Suprapubic skin (tissue), 4 donors: ENCODE results near the gene TAPT1. TPM values are rescaled to one million over a fixed set of nuclear protein-coding genes. Genes with fewer than 3 reads are reported as not detected.

Source experiments
- DNase-seq, 2 donors: peaks; one replicate each; pipeline ENCODE4 v3.0.0-alpha.2; 2019; ENCODE audit warnings: low spot score in 2 of 2
- H3K27ac ChIP-seq: fragments of 200-600 bp; sonication (generic); one replicate; pipeline ENCODE4 v1.5.1; 2019
- H3K27me3 ChIP-seq: fragments of 200-600 bp; sonication (generic); one replicate; pipeline ENCODE4 v1.5.1; 2019
- H3K36me3 ChIP-seq: fragments of 200-600 bp; sonication (generic); one replicate; pipeline ENCODE4 v1.5.1; 2019
- H3K4me1 ChIP-seq: fragments of 200-600 bp; sonication (generic); one replicate; pipeline ENCODE4 v1.5.1; 2019
- H3K4me3 ChIP-seq: fragments of 200-600 bp; sonication (generic); one replicate; pipeline ENCODE4 v1.5.1; 2019; ENCODE audit warnings: mild to moderate bottlenecking
- H3K9me3 ChIP-seq: fragments of 200-600 bp; sonication (generic); one replicate; pipeline ENCODE4 v1.5.1; 2019
- EP300 ChIP-seq: sonication (generic); formaldehyde crosslinking; IDR thresholded peaks from one replicate; pipeline ENCODE4 v1.6.1; 2017; ENCODE audit warnings: antibody characterized with exemption
- POLR2A ChIP-seq, 2 donors: fragments of 450-650 bp; IDR thresholded peaks; one replicate each; pipeline ENCODE4 v1.6.1; 2017; ENCODE audit warnings: antibody characterized with exemption in 2 of 2, mild to moderate bottlenecking in 2 of 2, moderate library complexity in 2 of 2
- POLR2AphosphoS5 ChIP-seq, 3 donors: sonication (generic); formaldehyde crosslinking; IDR thresholded peaks; one replicate each; pipeline ENCODE4 v1.6.1; 2017; ENCODE audit warnings: antibody characterized with exemption in 3 of 3
- WGBS: methylation state at CpG from one replicate; pipeline ENCODE4 v1.1.5; 2018; 5-methylcytosine and 5-hydroxymethylcytosine counted together
- total RNA-seq, 4 donors: library from RNA; depleted of rRNA; stranded (reverse); fragments of >200 nt; gene quantifications; one replicate each; pipeline ENCODE4 v1.1.0, GENCODE V29; 2016
- TF ChIP-seq, protein P1 (sequence below), 2 donors: fragments of 200-600 bp in 1 of 2; fragments of 450-650 bp in 1 of 2; sonication (generic) in 1 of 2; IDR thresholded peaks; one replicate each; pipeline ENCODE4 v1.5.1; 2016 to 2019; ENCODE audit warnings: antibody characterized with exemption in 2 of 2, mild to moderate bottlenecking in 1 of 2, moderate library complexity in 1 of 2

TAPT1 gene
- total RNA-seq, 4 donors from 2014 or later: 15.3 to 57.2 (median 23.7) TPM

- H3K9me3 ChIP-seq: no peaks in the 10 kb centered on the region
- TF ChIP-seq, protein P1, sequence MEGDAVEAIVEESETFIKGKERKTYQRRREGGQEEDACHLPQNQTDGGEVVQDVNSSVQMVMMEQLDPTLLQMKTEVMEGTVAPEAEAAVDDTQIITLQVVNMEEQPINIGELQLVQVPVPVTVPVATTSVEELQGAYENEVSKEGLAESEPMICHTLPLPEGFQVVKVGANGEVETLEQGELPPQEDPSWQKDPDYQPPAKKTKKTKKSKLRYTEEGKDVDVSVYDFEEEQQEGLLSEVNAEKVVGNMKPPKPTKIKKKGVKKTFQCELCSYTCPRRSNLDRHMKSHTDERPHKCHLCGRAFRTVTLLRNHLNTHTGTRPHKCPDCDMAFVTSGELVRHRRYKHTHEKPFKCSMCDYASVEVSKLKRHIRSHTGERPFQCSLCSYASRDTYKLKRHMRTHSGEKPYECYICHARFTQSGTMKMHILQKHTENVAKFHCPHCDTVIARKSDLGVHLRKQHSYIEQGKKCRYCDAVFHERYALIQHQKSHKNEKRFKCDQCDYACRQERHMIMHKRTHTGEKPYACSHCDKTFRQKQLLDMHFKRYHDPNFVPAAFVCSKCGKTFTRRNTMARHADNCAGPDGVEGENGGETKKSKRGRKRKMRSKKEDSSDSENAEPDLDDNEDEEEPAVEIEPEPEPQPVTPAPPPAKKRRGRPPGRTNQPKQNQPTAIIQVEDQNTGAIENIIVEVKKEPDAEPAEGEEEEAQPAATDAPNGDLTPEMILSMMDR (IDR thresholded peaks at IDR 0.05): no peak
- TF ChIP-seq POLR2A (IDR thresholded peaks at IDR 0.05) (no peak), EP300 (no peak), POLR2AphosphoS5 (IDR thresholded peaks at IDR 0.05) (no peak)
- 86% methylated on average over 1 of the region's 1 CpG for WGBS
These were observed 19.0 kb upstream of the TAPT1 start for GRCh38 chr4:16245241-16245640.

GRCh38 chr4:16243285-16243684 lies 17.0 kb upstream of the TAPT1 start:
- Histone ChIP-seq H3K4me3 (no peak overlapping the region), H3K27me3 (no peaks in the 10 kb centered on the region), H3K4me1 (no peaks in the 10 kb centered on the region), H3K36me3 (peaks cover 8% of the 10 kb centered on the region), H3K9me3 (no peaks in the 10 kb centered on the region), H3K27ac (no peak overlapping the region)
- 90% methylated on average over 4 of the region's 4 CpGs for WGBS
- DNase-seq: no peak
- TF ChIP-seq EP300 (no peak), POLR2AphosphoS5 (IDR thresholded peaks at IDR 0.05) (no peak)

More at GRCh38 chr4:16245241-16245640, 19.0 kb upstream of the TAPT1 start:
- H3K36me3 ChIP-seq: peaks cover 8% of the 10 kb centered on the region
- DNase-seq: no peak
- H3K27ac ChIP-seq: no peak overlapping the region
- no peaks in the 10 kb centered on the region for H3K27me3 ChIP-seq
- no peaks in the 10 kb centered on the region for H3K4me1 ChIP-seq
- no peak overlapping the region for H3K4me3 ChIP-seq

- Histone ChIP-seq H3K9me3 (no peaks in the 10 kb centered on the region), H3K4me3 (no peak overlapping the region), H3K4me1 (no peaks in the 10 kb centered on the region), H3K27me3 (no peaks in the 10 kb centered on the region), H3K27ac (no peak overlapping the region), H3K36me3 (peaks cover 4% of the 10 kb centered on the region)
- DNase-seq: no peak
- TF ChIP-seq POLR2A (IDR thresholded peaks at IDR 0.05) (no peak), POLR2AphosphoS5 (IDR thresholded peaks at IDR 0.05) (no peak), EP300 (no peak)
- TF ChIP-seq, protein P1 (IDR thresholded peaks at IDR 0.05): no peak
These were observed 14.0 kb upstream of the TAPT1 start for GRCh38 chr4:16240300-16240699.

DNA sequence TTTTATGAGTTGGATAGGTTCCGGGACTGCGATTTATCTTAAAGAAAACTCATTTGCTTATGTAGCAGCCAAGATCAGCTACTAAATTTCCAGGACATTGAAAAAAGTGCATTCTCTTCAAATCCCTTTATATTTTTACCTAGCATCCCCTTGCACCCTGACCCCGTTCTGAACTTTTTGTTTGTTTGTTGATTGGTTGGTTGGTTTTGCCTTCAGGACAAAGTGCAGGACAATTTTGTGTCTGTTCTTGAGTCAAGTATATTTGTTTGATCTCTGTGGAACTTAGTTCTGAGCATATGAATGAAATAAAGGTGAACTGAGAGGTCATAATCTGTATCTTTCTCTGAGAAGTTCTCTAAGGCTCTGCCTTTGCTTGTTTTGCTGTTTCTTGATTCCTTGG lies 12.8 kb upstream of the TAPT1 start:
- TF ChIP-seq, protein P1 (IDR thresholded peaks at IDR 0.05): no peak
- TF ChIP-seq EP300 (no peak), POLR2A (IDR thresholded peaks at IDR 0.05) (no peak), POLR2AphosphoS5 (IDR thresholded peaks at IDR 0.05) (no peak)
- DNase-seq: no peak
- 94% methylated on average over 3 of the region's 3 CpGs for WGBS
- Histone ChIP-seq H3K4me1 (no peaks in the 10 kb centered on the region), H3K36me3 (peaks cover 4% of the 10 kb centered on the region), H3K27ac (no peak overlapping the region), H3K27me3 (no peaks in the 10 kb centered on the region), H3K9me3 (no peaks in the 10 kb centered on the region), H3K4me3 (no peak overlapping the region)

- no peaks in the 10 kb centered on the region for H3K27me3 ChIP-seq
- H3K4me1 ChIP-seq: no peaks in the 10 kb centered on the region
- no peak overlapping the region for H3K4me3 ChIP-seq
- H3K36me3 ChIP-seq: peaks cover 1% of the 10 kb centered on the region
- WGBS: 93% methylated on average over 3 of the region's 3 CpGs
- H3K27ac ChIP-seq: no peak overlapping the region
- H3K9me3 ChIP-seq: no peaks in the 10 kb centered on the region
- TF ChIP-seq POLR2A (IDR thresholded peaks at IDR 0.05) (no peak), EP300 (no peak), POLR2AphosphoS5 (IDR thresholded peaks at IDR 0.05) (no peak)
- TF ChIP-seq, protein P1 (IDR thresholded peaks at IDR 0.05): no peak
- no peak for DNase-seq
These were observed 12.1 kb upstream of the TAPT1 start for GRCh38 chr4:16238327-16238726.

GRCh38 chr4:16237715-16238114 lies 11.4 kb upstream of the TAPT1 start:
- H3K4me1 ChIP-seq: no peaks in the 10 kb centered on the region
- H3K27me3 ChIP-seq: no peaks in the 10 kb centered on the region
- no peak for DNase-seq
- TF ChIP-seq, protein P1 (IDR thresholded peaks at IDR 0.05): no peak
- TF ChIP-seq POLR2A (IDR thresholded peaks at IDR 0.05) (no peak), POLR2AphosphoS5 (IDR thresholded peaks at IDR 0.05) (no peak), EP300 (no peak)
- no peak overlapping the region for H3K27ac ChIP-seq
- no peaks in the 10 kb centered on the region for H3K9me3 ChIP-seq
- H3K4me3 ChIP-seq: no peak overlapping the region
- WGBS: 90% methylated on average over 7 of the region's 7 CpGs
- no peaks in the 10 kb centered on the region for H3K36me3 ChIP-seq
